Measurements from ENCODE around the gene IQCF2.
"Not testable (repeated sequence)": the region's sequence is repeated elsewhere in the genome, so short reads cannot be mapped to it uniquely, and the experiment has no call there.

DNA sequence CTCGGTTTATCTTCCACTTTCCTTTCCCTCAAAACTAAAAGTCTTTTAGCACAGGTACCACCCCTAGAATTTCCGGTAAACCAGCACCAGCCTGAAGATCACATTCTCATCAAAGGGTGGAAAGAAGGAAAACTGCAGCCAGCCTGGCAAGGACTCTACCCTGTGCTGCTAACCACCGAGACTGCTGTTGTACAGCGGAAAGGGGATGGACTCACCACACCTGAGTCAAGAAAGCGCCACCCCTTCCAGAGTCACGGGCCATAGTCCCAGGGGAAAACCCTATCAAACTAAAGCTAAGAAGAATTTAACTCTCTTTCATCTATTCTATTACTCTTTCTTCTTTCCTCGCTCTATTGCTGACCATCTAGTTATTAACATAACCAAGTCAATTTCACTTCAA is 38.6 kb downstream of the IQCF2 start:
- TF ChIP-seq, protein P1, sequence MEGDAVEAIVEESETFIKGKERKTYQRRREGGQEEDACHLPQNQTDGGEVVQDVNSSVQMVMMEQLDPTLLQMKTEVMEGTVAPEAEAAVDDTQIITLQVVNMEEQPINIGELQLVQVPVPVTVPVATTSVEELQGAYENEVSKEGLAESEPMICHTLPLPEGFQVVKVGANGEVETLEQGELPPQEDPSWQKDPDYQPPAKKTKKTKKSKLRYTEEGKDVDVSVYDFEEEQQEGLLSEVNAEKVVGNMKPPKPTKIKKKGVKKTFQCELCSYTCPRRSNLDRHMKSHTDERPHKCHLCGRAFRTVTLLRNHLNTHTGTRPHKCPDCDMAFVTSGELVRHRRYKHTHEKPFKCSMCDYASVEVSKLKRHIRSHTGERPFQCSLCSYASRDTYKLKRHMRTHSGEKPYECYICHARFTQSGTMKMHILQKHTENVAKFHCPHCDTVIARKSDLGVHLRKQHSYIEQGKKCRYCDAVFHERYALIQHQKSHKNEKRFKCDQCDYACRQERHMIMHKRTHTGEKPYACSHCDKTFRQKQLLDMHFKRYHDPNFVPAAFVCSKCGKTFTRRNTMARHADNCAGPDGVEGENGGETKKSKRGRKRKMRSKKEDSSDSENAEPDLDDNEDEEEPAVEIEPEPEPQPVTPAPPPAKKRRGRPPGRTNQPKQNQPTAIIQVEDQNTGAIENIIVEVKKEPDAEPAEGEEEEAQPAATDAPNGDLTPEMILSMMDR (IDR thresholded peaks at IDR 0.05): not testable (repeated sequence)
- TF ChIP-seq ZFX (IDR thresholded peaks at IDR 0.05; ENCODE audit: borderline replicate concordance): not testable (repeated sequence)

Measured in 22Rv1 (cell line).